GM10266 (cell line): Measurements from ENCODE around the gene ZXDC.

Experiments
- DNase-seq: peaks from one replicate; pipeline ENCODE4 v3.0.0; 2012; ENCODE audit errors: extremely low spot score
- TF ChIP-seq, protein P1 (sequence below): IDR thresholded peaks from 2 replicates; pipeline ENCODE4 v1.5.1; 2012; ENCODE audit warnings: mild to moderate bottlenecking, low read depth; ENCODE audit not compliant: control insufficient read depth, insufficient read depth; ENCODE audit errors: missing control alignments

ZXDC gene

DNA sequence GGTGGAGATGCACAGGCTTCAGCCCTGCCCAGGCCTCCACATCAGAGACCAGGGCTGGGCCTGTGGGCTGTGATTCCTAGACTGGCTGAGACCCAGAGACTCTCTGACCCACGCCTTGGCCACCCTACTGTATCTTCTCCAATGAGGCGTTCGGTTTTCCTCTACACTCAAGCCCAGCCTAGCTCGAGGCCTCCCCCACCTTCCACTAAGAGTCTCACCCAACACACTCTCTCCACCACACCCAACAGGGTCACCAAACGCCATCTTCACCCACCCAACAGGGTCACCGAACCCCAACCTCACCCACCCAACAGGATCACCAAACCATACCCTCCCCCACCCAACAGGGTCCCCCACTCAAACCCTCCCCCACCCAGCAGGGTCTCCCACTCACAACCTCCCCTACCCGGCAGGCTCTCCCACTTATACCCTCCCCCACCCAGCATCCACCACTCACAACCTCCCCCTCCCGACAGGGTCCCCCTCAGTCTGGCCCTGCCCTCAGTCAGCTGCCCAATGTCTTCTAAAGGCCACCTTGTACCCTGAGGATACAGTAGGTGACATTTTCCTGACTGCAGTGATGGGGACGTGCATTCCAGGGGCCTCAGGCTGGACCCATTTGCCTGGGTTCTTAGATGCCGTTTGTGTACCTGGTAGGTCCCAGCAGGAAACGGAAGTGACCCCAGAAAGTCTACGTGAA is 60.6 kb downstream of the ZXDC start:
- DNase-seq, result no peak
- TF ChIP-seq, protein P1, sequence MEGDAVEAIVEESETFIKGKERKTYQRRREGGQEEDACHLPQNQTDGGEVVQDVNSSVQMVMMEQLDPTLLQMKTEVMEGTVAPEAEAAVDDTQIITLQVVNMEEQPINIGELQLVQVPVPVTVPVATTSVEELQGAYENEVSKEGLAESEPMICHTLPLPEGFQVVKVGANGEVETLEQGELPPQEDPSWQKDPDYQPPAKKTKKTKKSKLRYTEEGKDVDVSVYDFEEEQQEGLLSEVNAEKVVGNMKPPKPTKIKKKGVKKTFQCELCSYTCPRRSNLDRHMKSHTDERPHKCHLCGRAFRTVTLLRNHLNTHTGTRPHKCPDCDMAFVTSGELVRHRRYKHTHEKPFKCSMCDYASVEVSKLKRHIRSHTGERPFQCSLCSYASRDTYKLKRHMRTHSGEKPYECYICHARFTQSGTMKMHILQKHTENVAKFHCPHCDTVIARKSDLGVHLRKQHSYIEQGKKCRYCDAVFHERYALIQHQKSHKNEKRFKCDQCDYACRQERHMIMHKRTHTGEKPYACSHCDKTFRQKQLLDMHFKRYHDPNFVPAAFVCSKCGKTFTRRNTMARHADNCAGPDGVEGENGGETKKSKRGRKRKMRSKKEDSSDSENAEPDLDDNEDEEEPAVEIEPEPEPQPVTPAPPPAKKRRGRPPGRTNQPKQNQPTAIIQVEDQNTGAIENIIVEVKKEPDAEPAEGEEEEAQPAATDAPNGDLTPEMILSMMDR, result no peak

DNA sequence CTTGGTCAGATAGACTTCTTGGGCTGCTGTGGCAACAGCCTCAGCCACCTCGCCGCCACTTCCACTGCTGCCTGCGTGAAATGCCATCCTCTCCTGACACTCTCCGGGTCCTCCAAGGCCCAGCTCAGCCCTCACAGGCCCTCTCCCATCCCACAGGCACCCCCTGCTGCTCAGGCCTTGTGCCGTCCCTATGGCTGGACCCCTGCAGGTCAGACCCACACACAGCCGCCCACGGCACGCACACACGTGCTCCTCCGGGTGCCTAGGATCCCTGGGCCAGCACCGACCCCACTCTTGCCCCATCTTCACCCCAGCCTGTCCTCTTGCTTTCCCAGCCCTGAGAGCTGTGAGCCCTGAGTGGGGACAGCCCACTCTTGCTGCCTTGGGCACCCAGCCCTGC is 61.3 kb downstream of the ZXDC start:
- TF ChIP-seq, protein P1, result no peak

DNA sequence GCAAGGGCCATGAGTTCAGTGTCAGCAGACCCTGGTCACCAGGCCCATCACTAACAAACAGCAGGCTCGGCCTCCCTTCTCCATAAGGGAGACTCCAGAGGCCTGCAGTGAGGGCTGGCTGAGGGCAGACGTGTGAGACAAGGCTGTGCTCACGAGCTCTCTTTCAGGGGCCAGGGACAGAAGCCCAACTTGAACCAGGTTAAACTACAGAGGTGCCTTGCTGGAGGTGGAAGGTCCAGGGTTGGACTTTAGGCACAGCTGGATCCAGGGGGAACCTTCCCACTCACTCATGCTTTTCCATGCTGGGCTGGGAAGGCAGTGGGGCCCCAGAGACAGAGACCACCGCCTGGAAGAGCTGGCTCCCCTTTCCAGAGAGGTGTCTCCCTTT is 62.0 kb downstream of the ZXDC start:
- TF ChIP-seq, protein P1, result no peak
- DNase-seq, result no peak

More for the DNA sequence above, 61.3 kb downstream of the ZXDC start:
- no peak for DNase-seq

DNA sequence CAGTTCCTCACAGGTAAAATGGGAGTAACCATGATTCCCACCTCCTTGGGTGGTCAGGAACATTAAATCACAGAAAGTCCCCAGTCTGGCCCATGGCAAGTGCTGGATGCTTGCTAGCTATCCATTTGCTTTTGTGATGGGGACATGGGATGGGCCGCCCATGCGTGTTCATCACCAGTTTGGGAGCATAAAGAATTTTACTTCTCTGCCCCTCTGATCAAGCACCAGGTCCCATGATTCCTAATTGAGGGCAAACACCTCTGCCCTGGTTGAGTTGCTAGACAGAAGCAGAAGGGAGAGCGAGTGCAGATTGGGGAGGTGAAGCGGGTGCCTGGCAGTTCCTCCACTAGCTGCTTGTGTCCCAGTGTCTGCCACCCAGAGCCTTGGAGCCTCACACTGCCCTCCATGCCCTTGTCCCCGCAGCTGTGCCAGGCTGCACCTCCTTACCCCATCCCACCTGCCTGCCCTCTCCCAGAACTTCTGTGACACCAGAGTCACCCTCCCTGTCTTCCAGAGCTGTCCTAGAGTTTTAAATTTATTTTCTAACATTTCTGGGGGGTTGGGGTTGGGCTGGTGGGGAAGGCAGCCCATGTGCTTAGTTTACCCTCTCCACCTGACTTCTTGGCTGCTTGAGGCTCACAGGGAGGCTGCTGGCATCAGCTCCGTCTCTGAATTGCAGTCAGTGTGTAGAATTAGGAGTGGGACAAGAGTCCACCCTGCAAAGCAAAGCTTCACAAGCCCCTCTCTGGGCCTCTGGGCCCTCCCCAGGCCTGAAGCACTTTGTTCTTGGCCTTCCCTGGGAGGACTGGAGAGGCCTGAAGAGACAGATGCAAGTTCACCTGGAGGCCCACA is 62.6 kb downstream of the ZXDC start:
- TF ChIP-seq, protein P1, result no peak
- DNase-seq, result no peak

DNA sequence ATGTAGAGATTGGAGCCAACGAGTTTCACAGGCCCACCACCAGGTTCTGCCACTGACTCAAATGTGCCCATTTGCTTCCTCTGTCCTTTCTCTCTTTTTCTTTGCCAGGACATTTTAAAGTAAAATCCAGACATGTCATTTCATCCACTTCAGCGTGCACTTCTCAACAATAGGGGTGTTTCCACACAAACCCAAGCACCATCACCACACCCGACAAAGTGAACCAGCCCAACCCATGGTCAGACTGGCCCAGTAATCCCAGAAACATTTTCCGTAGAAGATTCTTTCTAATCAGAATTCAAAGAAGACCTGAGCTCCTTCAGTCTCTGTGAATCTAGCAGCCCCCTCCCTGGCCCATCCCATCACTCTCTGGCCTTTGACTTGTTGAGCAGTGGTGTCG is 67.6 kb downstream of the ZXDC start:
- no peak for DNase-seq
- TF ChIP-seq, protein P1, result no peak

DNA sequence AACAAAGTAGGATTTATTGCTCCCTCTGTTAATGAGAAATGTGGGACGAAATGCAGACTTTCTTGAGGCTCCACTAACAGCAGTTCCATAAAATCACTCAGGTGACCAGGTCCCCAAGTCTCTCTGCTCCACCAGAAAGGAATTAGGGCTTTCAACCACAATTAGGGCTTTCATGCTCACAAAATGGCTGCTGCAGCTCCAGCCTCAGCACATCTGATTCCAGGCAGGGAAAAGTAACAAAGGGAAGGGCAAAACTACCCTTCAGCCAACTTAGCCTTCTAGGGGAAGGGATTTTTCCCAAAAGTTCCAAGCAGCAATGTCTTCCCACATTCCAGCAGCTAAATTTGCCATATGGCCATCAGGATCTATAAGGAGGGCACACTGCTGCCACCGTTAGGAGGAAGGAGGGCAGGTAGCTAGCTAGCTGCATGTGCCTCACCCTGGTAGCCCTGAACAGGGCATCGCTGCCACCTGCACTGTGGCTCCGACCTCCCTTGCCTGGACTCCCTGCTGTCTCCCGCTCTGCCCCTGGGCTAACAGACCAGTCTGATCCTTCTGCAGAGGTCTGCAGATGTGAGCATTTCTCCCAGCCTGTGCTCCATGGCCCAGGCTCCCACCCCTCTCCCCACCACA is 68.2 kb downstream of the ZXDC start:
- TF ChIP-seq, protein P1, result no peak
- DNase-seq, result no peak
